Psoas muscle (tissue), 8 donors: ENCODE measurements around the gene RSPO1. TPM values are rescaled to one million over a fixed set of nuclear protein-coding genes. Genes with fewer than 3 reads are reported as not detected.

ENCODE experiments used
- ATAC-seq, 4 donors: fragments of 200-7000 bp; cut with Tn5 transposase; one replicate each; pipeline ENCODE4 v1.9.1; 2020; ENCODE audit warnings: moderate library complexity in 3 of 4, mild to moderate bottlenecking in 2 of 4
- DNase-seq, 2 donors: peaks; one replicate each; pipeline ENCODE4 v3.0.0-alpha.2; 2020
- H3K27ac ChIP-seq: fragments of 200-600 bp; one replicate; pipeline ENCODE4 v1.8.0; 2022
- H3K27me3 ChIP-seq, 3 donors: fragments of 200-600 bp in 1 of 3; one replicate each; pipeline versions ENCODE4 v1.6.1 to v1.8.0; 2013 to 2022; ENCODE audit warnings: low read length in 2 of 3, mild to moderate bottlenecking in 2 of 3, moderate library complexity in 1 of 3; ENCODE audit not compliant: insufficient read depth in 3 of 3
- H3K36me3 ChIP-seq, 2 donors: fragments of 200-600 bp in 1 of 2; one replicate each; pipeline versions ENCODE4 v1.6.1 to v1.8.0; 2013 to 2022; ENCODE audit warnings: low read depth in 1 of 2, mild to moderate bottlenecking in 1 of 2, moderate library complexity in 1 of 2; ENCODE audit not compliant: insufficient read depth in 1 of 2
- H3K4me1 ChIP-seq: fragments of 200-600 bp; one replicate; pipeline ENCODE4 v1.8.0; 2022
- H3K4me3 ChIP-seq: fragments of 200-600 bp; one replicate; pipeline ENCODE4 v1.8.0; 2022; ENCODE audit warnings: mild to moderate bottlenecking
- H3K9me3 ChIP-seq: fragments of 200-600 bp; one replicate; pipeline ENCODE4 v1.8.0; 2022
- CTCF ChIP-seq: fragments of 200-600 bp; IDR thresholded peaks from one replicate; pipeline ENCODE4 v1.8.0; 2022; ENCODE audit warnings: antibody characterized with exemption
- WGBS, 3 donors: extraction: QIAGEN DNeasy Blood & Tissue Kit; methylation state at CpG; one replicate each; pipeline versions ENCODE4 v1.1.6 to v1.1.7; 2013; 5-methylcytosine and 5-hydroxymethylcytosine counted together
- intact Hi-C, 2 donors: fragments of 100-400 bp; cut with DNase I; formaldehyde crosslinking; loops; one replicate each; pipeline versions ENCODE4 v1.11.0 to v1.14.2; 2022
- polyA plus RNA-seq, 3 donors: library from polyadenylated mRNA; stranded (reverse); fragments of 200-250 nt; gene quantifications; one replicate each; pipeline ENCODE4 v1.2.3, GENCODE V29; 2013
- total RNA-seq, 4 donors: library from RNA; stranded (reverse); fragmentation: NEBNext Ultra II Directional in 2 of 4; extraction: Animal tissue kit (Norgen Biotek cat#: 25700) in 2 of 4; gene quantifications; one replicate each; pipeline versions ENCODE4 v1.2.1 to v1.2.4, GENCODE V29; 2021 to 2023
- donor health status: healthy with polysubstance abuse.
- donor health status: DM: no; HTN: no; CAD: no; lungs with moderate emphysema.
- donor health status: Bipolar disorder and iron deficiency.
- donor health status: healthy.
- donor health status: DM: yes; HTN: yes; CAD: no.
- donor health status: DM: no; HTN: no; CAD: no.
- donor health status: DM: no; HTN: no; CAD: no.
- donor health status: DM: yes; HTN: yes; CAD: no.

Gene RSPO1
- total and polyA plus RNA-seq, 7 donors, result 0.01 TPM; not detected in 6

- Histone ChIP-seq H3K9me3 (no peaks in the 10 kb centered on the region), H3K27ac (no peak overlapping the region), H3K27me3 (peaks cover 0 to 91% (median 35%) of the 10 kb centered on the region in 3 donors), H3K4me1 (no peaks in the 10 kb centered on the region), H3K36me3 (no peaks in the 10 kb centered on the region), H3K4me3 (peak overlapping the region; percentile 19)
- no peak for DNase-seq
- WGBS, 3 donors, result 4 to 7% (median 7%) methylated on average over 25 to 26 of the region's 26 CpGs
- ATAC-seq, result no peak
- TF ChIP-seq CTCF, result no peak
- intact Hi-C loops, result no loop called here
Observed at GRCh38 chr1:37634992-37635902, 555 bp upstream of the RSPO1 start.

- ATAC-seq (no peak), DNase-seq (no peak)
- WGBS, 3 donors, result 1% methylated on average over 19 to 20 of the region's 20 CpGs
- H3K4me1 ChIP-seq, result no peaks in the 10 kb centered on the region
- H3K27ac ChIP-seq, result no peak overlapping the region
- no peak overlapping the region for H3K4me3 ChIP-seq
- no peak for TF ChIP-seq CTCF
- intact Hi-C loops, result no loop called here
- no peaks in the 10 kb centered on the region for H3K9me3 ChIP-seq
- H3K36me3 ChIP-seq, result no peaks in the 10 kb centered on the region
- peaks cover 0 to 93% (median 43%) of the 10 kb centered on the region in 3 donors for H3K27me3 ChIP-seq
Observed at GRCh38 chr1:37633938-37634243, 801 bp downstream of the RSPO1 start.

- 2 to 3% (median 3%) methylated on average over 26 to 31 of the region's 31 CpGs for WGBS, 3 donors
- intact Hi-C loops, result no loop called here
Observed at GRCh38 chr1:37633040-37633937, 1.4 kb downstream of the RSPO1 start.

GRCh38 chr1:37631036-37631435 lies 3.7 kb downstream of the RSPO1 start:
- Histone ChIP-seq H3K9me3 (no peaks in the 10 kb centered on the region), H3K4me1 (no peaks in the 10 kb centered on the region), H3K36me3 (no peaks in the 10 kb centered on the region), H3K4me3 (no peak overlapping the region), H3K27ac (no peak overlapping the region), H3K27me3 (peaks cover 0 to 83% (median 43%) of the 10 kb centered on the region in 3 donors)
- DNase-seq, result no peak
- ATAC-seq, result no peak
- WGBS, 3 donors, result 11 to 19% (median 15%) methylated on average over 5 of the region's 5 CpGs
- no peak for TF ChIP-seq CTCF
- intact Hi-C loops, result no loop called here

More at GRCh38 chr1:37633040-37633937, 1.4 kb downstream of the RSPO1 start:
- no peaks in the 10 kb centered on the region for H3K4me1 ChIP-seq
- ATAC-seq (no peak), DNase-seq (no peak)
- H3K27me3 ChIP-seq, result peaks cover 0 to 93% (median 40%) of the 10 kb centered on the region in 3 donors
- H3K9me3 ChIP-seq, result no peaks in the 10 kb centered on the region
- no peak for TF ChIP-seq CTCF
- no peak overlapping the region for H3K27ac ChIP-seq
- H3K36me3 ChIP-seq, result no peaks in the 10 kb centered on the region
- H3K4me3 ChIP-seq, result no peak overlapping the region
